HG03064 (cell line): ENCODE results near the gene LRP11.
"Not testable (repeated sequence)": the region's sequence is repeated elsewhere in the genome, so short reads cannot be mapped to it uniquely, and the experiment has no call there.

Experiments
- ATAC-seq: cut with Tn5 transposase; IDR thresholded peaks from one replicate; pipeline ENCODE4 v1.9.1; 2021; ENCODE audit warnings: low read depth; ENCODE audit not compliant: unreplicated experiment

Gene LRP11

DNA sequence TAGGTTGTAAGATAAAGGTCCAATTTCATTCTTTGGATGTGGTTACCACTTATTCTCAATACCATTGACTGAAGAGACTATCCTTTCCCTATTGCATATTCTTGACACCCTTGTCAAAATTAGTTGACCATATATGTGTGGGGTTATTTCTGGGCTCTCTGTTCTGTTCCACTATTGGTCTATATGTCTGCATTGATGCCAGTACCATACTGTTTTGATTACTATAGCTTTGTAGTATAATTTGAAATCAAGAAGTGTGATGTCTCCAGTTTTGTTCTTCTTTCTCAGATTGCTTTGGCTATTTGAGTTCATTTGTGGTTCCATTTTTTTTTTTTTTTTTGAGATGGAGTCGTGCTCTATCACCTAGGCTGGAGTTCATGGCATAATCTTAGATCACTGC lies 8.1 kb upstream of the LRP11 start:
- ATAC-seq = no peak

DNA sequence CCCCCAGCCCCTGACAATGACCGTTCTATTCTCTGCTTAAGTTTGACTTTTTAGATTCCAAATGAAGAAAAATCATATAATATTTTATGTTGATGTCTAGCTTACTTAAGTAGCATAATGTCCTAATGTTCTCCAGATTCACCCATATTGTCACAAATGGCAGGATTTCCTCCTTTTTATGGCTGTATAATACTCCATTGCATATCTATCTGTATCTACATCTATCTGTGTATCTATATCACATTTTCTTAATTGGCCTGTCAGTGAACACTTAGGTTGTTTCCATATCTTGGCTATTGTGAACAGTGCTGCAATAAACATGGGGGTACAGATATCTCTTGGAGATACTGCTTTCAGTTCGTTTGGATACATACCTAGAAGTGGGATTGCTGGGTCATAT lies 7.0 kb upstream of the LRP11 start:
- ATAC-seq = no peak

- ATAC-seq = no peak
Measured at GRCh38 chr6:149869275-149869892, 5.2 kb upstream of the LRP11 start.

GRCh38 chr6:149867876-149868640 lies 3.9 kb upstream of the LRP11 start:
- no peak for ATAC-seq

DNA sequence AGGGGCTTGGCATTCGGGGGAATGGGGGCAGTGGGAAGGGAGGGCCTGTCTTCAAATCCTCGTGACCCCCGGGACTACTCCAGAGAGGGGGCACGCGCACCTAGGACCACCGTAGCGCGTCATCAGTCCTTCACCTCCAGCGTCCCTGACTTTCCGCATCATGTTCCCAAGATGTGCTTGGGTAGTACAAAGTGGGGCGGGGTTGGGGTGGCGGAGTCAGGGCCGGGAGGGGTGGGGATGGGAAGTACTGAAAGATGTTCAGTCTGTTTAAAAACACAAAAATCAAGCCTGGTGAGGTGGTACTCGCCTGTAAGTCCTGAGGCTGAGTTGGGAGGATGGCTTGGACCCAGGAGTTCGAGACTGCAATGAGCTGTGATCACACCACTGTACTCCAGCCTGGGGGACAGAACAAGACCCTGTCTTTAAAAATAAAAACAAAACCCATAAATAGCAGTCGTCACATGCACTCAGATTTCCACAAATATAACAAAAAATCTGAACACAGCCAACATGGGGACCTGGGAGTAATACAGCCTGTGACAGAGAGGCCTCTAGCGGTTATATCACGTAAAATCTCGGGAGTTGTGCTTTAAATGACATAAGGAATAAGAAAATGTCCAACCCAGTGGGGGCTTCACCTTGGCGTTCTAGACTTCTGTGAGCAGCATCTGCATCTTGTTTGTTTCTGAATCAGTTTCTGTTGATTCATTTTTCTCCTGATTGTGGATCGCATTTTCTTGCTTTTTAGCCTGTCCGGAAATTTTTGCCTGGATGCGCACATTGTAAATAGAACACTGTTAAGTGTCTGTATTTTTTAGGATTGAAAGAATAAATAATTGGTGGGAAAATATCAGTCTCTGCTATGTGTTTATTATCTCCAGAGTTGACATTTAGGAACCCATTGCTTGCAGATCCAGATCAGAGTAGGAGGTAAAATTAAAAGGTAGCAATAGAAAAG lies 698 bp upstream of the LRP11 start:
- ATAC-seq = no peak

DNA sequence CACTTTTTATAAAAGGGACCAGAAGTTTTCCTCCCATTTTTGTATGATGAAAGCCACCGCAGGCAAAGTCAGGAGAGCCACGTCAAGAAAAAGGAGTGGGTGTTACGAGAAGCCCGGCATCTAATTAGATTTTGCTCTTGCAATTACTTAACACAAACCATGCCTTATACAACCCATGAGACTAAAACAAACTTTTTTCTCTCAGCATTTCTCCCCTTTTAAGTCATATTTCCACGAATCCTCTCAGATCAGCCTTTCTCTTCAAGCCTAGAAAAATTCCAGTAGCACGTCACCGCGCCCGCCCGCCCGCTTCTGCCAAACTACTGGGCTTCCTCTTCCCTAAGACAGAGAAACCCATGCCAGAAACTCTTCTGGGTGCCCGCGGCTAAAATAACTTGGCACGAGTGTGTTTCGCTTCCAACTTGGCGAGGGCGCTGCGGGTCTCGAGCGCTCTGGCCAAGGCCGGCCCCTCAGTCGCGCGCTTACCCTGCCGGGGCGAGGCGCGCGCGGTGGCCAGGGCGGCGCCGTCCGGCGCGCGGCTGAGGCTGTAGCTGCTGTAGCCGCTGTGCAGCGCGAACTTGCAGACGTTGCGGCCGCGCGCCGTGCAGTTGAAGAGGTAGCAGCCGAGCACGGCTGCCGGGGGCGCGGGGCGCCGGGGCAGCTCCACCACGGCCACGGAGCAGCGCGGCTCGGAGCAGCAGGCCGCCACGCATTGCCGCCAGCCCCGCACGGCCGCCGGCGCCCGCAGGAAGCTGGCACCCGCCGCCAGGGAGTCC lies 1.0 kb downstream of the LRP11 start:
- ATAC-seq = peak; percentile 26

GRCh38 chr6:149862424-149862738 lies 1.8 kb downstream of the LRP11 start:
- ATAC-seq = not testable (repeated sequence)

- ATAC-seq = no peak
Measured at GRCh38 chr6:149861603-149862423, 2.3 kb downstream of the LRP11 start.

GRCh38 chr6:149860834-149861602 lies 3.1 kb downstream of the LRP11 start:
- ATAC-seq = no peak

GRCh38 chr6:149860513-149860833 lies 3.7 kb downstream of the LRP11 start:
- ATAC-seq = no peak

GRCh38 chr6:149859938-149860337 lies 4.2 kb downstream of the LRP11 start:
- ATAC-seq = no peak

- no peak for ATAC-seq
Measured at GRCh38 chr6:149859368-149859767, 4.8 kb downstream of the LRP11 start.

- no peak for ATAC-seq
Measured at GRCh38 chr6:149857541-149857940, 6.6 kb downstream of the LRP11 start.

- ATAC-seq = no peak
Measured at GRCh38 chr6:149856256-149856994, 7.7 kb downstream of the LRP11 start.

GRCh38 chr6:149855741-149856140 lies 8.4 kb downstream of the LRP11 start:
- ATAC-seq = no peak

- ATAC-seq = no peak
Measured at GRCh38 chr6:149855040-149855654, 9.0 kb downstream of the LRP11 start.

- no peak for ATAC-seq
Measured at GRCh38 chr6:149854532-149854931, 9.6 kb downstream of the LRP11 start.

GRCh38 chr6:149854017-149854416 lies 10.1 kb downstream of the LRP11 start:
- not testable (repeated sequence) for ATAC-seq
